WTC11 (cell line): Measurements from ENCODE around the gene FOLR1.

Experiments used
- ATF2 ChIP-seq: sonication (generic); formaldehyde crosslinking; IDR thresholded peaks from 2 replicates; pipeline ENCODE4 v1.8.1; 2022; ENCODE audit warnings: low read depth, missing genetic modification reagents, borderline replicate concordance
- ESRRA ChIP-seq: sonication (generic); formaldehyde crosslinking; IDR thresholded peaks from 2 replicates; pipeline ENCODE4 v1.8.1; 2022; ENCODE audit warnings: mild to moderate bottlenecking, missing genetic modification reagents, borderline replicate concordance
- JAZF1 ChIP-seq: fragments of 250-450 bp; sonication (Bioruptor Pico); IDR thresholded peaks from 2 replicates; pipeline ENCODE4 v1.9.0; 2021; ENCODE audit warnings: moderate library complexity, mild to moderate bottlenecking, inconsistent platforms
- JUN ChIP-seq: sonication (generic); formaldehyde crosslinking; IDR thresholded peaks from 2 replicates; pipeline ENCODE4 v1.8.0; 2023; ENCODE audit warnings: mild to moderate bottlenecking, missing genetic modification reagents
- NFE2L1 ChIP-seq: sonication (generic); formaldehyde crosslinking; IDR thresholded peaks from 2 replicates; pipeline ENCODE4 v1.8.1; 2023; ENCODE audit warnings: missing genetic modification reagents
- SP1 ChIP-seq: sonication (generic); formaldehyde crosslinking; conservative IDR thresholded peaks from 2 replicates; pipeline ENCODE4 v1.8.1; 2022; ENCODE audit warnings: missing genetic modification reagents
- ZBTB43 ChIP-seq: sonication (generic); formaldehyde crosslinking; IDR thresholded peaks from 2 replicates; pipeline ENCODE4 v1.8.1; 2023; ENCODE audit warnings: mild to moderate bottlenecking, missing genetic modification reagents
- ZNF263 ChIP-seq: sonication (generic); formaldehyde crosslinking; IDR thresholded peaks from 2 replicates; pipeline ENCODE4 v1.8.1; 2022; ENCODE audit warnings: low read depth, mild to moderate bottlenecking, moderate library complexity, missing genetic modification reagents
- TF ChIP-seq, protein P1 (sequence below): fragments of 200-600 bp; IDR thresholded peaks from 2 replicates; pipeline ENCODE4 v1.8.0; 2022; ENCODE audit warnings: antibody characterized with exemption
- TF ChIP-seq, protein P2 (sequence below): sonication (generic); formaldehyde crosslinking; IDR thresholded peaks from 2 replicates; pipeline ENCODE4 v1.8.0; 2022; ENCODE audit warnings: mild to moderate bottlenecking, missing genetic modification reagents

DNA sequence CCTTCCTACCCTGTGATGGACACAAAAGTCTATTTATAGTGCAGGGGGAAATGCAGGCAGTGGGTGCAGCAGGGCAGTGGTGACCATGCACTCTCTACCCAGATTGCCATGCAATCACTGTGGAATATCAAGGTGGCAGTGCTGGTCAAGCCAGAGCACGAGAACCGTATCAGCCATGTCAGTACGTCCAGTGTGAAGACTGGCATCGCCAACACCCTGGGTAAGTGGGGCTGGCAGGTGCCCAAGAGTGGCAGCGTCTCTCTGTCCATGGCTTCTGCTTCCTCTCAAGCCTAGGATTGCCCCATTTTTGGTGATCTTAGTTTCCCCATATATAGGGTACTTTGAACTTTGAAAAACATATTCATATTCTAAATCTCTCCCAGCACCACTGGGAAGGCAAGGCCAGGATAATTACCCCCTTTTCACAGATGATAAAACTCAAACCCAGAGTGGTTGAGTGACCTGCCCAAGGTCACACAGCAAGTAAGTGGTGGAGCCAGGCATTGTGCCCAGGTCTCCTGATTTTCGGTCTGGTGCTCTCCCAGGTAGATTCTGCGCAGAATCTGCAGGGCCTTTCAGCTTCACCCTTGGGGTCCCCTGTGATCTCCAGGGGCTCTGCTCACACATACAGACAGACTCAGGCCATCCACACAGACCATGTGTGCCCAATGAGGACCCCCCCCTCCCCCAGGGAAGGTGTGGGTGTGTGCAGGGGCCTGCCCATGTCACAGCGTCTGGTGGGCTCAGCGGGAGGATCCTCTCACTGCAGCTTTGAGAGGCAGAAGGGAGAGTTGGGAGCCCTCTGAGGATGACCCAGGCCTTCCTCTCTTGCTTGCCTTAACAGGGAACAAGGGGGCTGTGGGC, 39.7 kb downstream of the FOLR1 start:
- TF ChIP-seq, protein P1, sequence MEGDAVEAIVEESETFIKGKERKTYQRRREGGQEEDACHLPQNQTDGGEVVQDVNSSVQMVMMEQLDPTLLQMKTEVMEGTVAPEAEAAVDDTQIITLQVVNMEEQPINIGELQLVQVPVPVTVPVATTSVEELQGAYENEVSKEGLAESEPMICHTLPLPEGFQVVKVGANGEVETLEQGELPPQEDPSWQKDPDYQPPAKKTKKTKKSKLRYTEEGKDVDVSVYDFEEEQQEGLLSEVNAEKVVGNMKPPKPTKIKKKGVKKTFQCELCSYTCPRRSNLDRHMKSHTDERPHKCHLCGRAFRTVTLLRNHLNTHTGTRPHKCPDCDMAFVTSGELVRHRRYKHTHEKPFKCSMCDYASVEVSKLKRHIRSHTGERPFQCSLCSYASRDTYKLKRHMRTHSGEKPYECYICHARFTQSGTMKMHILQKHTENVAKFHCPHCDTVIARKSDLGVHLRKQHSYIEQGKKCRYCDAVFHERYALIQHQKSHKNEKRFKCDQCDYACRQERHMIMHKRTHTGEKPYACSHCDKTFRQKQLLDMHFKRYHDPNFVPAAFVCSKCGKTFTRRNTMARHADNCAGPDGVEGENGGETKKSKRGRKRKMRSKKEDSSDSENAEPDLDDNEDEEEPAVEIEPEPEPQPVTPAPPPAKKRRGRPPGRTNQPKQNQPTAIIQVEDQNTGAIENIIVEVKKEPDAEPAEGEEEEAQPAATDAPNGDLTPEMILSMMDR = no peak
- TF ChIP-seq SP1 (CRISPR knock-in tag) (no peak), NFE2L1 (CRISPR knock-in tag) (no peak), JUN (CRISPR knock-in tag) (no peak), ESRRA (CRISPR knock-in tag) (no peak), ZBTB43 (CRISPR knock-in tag) (no peak), ZNF263 (CRISPR knock-in tag) (no peak), ATF2 (no peak), JAZF1 (no peak)
- TF ChIP-seq, protein P2, sequence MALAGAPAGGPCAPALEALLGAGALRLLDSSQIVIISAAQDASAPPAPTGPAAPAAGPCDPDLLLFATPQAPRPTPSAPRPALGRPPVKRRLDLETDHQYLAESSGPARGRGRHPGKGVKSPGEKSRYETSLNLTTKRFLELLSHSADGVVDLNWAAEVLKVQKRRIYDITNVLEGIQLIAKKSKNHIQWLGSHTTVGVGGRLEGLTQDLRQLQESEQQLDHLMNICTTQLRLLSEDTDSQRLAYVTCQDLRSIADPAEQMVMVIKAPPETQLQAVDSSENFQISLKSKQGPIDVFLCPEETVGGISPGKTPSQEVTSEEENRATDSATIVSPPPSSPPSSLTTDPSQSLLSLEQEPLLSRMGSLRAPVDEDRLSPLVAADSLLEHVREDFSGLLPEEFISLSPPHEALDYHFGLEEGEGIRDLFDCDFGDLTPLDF (CRISPR knock-in tag) = no peak
